ENCODE results near the gene NDUFV3. TPM values are rescaled to one million over a fixed set of nuclear protein-coding genes. Genes with fewer than 3 reads are reported as not detected.

The NDUFV3 gene
- polyA plus RNA-seq, 3 donors = 33.0 to 50.5 (median 43.4) TPM

DNA sequence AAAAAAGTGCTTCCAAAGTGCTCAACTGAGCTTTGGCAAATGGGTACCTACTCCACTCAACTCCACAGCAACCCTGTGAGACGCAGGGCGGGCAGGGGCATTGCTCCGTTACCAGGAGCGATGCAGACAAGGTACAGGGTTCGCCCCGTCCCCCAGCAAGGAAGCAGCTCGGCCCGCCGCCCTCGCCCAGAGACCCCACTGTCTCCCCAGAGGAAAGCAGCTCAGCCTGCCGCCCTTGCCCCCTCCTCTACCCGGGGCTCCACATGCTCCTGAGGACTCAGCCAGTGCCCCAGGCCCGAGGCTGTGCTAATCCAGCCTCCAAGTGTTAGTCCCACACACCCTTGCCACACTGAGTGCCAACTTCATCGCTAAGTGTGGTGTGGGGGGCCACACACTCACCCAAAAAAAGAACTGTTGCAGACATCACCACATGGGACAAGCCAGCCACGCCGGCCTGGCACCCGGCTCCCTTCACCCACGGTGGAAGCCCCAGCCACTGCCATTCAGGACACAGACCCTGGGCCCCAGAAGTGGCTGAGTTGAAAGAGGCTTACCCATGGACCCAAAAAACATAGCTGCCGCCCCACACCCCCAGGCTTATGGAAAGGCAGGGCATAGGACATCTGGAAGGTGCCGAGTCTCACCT, 40.1 kb upstream of the NDUFV3 start:
- no peak for DNase-seq (ENCODE audit: extremely low read depth in 1 of 11, low read depth in 9 of 11, low spot score in 4 of 11)

DNA sequence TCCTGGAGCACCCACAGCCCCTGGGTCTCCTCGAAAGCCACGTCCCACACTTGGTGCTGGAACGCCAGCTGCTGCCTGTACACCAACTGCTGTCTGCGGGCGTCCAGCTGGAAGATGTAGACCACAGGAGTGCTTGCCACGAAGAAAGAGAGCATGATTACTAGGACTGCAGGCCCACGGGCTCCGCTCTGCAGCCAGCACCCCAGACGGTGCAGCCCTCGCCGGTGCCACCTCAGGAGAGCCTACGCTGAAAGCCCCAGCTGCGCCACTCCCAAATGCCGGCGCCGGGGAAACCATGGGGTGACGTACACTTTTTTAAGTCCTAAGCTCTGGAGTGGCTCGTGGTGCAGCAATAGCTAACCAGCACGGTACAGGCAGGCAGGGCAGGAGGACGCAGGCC, 39.5 kb upstream of the NDUFV3 start:
- DNase-seq (ENCODE audit: extremely low read depth in 1 of 11, low read depth in 9 of 11, low spot score in 4 of 11) = no peak

- no peak for DNase-seq (ENCODE audit: extremely low read depth in 1 of 11, low read depth in 9 of 11, low spot score in 4 of 11)
Measured at GRCh38 chr21:42854246-42855010, 38.7 kb upstream of the NDUFV3 start.

DNA sequence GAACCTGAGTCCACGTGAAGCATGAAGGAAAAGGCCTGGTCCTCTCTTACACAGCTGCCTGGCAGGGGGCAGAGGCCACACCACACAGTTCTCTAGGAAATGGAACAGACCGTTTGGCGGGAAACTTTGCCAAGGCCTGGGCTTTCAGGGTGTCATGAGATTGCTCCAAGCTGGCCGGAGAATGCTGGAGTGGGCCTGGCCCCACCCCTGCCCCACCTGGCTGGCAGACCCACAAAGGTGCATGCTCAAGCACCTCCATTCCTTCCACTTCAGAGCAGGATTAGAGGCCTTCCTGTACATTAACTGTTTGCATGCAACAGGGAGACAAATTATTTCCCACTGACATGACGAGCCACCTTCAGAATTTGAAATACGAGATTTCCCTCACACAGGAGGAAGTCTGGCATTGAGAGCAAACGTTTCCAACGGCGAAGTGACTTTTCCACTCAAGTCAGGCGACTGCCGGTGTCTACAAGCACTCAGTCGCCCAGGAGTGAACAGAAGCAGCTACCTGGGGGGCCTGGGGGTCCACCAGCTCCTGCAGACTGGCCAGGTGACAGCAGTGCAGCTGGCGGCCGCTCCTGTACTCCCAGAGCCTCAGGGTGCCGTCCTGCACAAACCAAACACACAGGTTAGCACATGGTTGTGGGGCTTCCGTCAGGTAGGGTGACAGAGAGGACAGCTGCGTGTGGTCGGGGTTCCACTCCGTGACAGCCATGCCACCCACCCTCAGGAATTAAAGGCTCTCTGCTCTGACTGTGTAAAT, 37.8 kb upstream of the NDUFV3 start:
- no peak for DNase-seq (ENCODE audit: extremely low read depth in 1 of 11, low read depth in 9 of 11, low spot score in 4 of 11)

DNA sequence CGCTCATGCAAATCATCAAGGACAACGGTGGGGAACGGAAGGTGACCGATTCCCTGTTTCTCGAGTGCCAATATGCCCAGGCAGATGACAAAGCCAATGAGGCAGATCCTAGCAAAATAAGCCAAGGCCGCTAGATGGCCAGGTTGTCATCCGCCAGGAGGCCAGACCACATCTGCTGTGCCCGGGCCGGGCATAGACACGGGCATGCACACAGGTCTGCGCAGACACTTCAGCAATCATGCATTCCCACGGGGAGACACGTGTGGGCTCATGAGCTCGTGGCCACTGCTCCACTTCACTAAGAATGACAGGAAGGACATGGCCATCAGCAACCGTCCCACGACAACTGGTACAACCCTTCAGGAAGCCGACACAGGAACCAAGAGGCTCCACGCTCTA, 37.2 kb upstream of the NDUFV3 start:
- DNase-seq (ENCODE audit: extremely low read depth in 1 of 11, low read depth in 9 of 11, low spot score in 4 of 11) = no peak

GRCh38 chr21:42857216-42857615, 35.9 kb upstream of the NDUFV3 start:
- no peak for DNase-seq (ENCODE audit: extremely low read depth in 1 of 11, low read depth in 9 of 11, low spot score in 4 of 11)

- DNase-seq (ENCODE audit: extremely low read depth in 1 of 11, low read depth in 9 of 11, low spot score in 4 of 11) = no peak
Measured at GRCh38 chr21:42858185-42858847, 34.8 kb upstream of the NDUFV3 start.

DNA sequence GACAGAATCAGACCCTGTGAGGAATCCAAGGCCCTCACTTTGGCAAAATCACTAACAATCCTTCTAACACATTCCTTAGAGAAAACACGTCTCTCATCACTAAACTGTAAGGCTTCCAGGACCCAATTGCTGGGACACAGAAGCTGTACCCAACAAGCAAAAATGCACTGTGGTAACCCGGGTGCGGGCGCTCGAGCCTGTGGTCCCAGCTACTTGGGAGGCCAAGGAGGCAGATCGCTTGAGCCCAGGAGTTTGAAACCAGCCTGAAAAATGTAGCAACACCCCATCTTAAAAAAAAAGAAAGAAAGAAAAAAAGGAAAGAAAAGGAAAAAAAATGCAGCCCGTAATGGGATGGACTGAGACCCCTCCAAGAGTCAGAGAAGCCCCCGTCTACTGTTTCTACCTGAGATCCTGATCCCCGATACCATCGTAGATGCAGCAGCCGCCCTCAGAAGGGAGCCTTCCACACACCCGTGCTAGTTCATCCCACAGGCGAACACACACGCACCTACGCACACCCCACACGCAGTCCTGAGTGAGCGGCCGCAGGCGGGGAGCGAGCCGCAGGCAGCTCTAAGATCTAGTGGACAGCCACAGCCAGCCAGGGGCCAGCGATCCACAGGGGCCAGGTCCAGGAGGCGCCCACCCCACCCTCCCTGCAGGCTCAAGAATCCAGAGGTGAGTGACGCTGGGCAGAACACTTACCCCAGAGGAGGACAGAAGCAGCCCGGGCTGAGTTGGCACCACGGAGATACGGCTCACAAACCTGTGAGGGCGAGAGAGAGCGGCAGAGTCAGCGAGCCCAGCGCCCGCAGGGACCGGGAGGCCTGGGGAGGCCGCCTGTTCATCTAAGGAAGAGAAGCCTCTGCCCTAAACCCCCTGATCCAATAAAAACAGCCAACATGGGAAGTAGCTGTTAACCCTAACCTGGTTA, 33.9 kb upstream of the NDUFV3 start:
- no peak for DNase-seq (ENCODE audit: extremely low read depth in 1 of 11, low read depth in 9 of 11, low spot score in 4 of 11)

DNA sequence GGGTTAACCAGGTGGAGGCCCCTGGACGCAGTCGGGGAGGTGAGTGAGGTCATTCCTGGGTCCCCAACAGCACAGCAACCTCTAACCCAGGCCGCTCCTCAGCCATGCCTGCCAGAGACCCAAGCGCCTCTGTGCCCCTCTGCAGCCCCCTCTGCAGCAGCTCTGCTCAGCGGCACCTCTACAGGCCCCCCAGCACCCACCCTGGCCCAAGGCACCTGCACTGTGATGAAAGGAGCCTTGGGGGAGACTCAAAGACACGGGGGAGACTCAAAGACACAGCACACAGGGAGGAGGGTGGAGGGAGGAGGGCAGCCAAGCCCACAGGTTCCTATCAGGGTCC, 33.2 kb upstream of the NDUFV3 start:
- DNase-seq (ENCODE audit: extremely low read depth in 1 of 11, low read depth in 9 of 11, low spot score in 4 of 11) = no peak

DNA sequence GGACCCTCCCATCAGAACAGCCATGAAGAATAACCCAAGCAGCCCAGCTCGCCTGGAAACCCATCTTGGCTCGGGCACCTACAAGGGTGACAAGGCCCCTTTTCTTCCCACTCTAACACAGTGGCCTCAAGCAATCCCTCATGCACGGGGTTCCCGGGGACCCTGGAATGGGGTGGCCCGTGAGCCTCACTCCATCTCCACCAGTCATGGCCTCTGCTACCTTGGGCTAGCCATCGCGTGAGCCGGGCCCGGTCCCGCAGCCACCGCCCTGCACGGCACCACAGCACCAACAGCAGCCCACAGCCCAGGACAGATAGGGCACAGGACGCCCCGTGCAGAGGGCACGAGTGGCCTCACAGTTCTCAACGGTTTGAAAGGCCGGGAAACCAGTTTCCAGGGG, 32.8 kb upstream of the NDUFV3 start:
- DNase-seq (ENCODE audit: extremely low read depth in 1 of 11, low read depth in 9 of 11, low spot score in 4 of 11) = no peak

DNA sequence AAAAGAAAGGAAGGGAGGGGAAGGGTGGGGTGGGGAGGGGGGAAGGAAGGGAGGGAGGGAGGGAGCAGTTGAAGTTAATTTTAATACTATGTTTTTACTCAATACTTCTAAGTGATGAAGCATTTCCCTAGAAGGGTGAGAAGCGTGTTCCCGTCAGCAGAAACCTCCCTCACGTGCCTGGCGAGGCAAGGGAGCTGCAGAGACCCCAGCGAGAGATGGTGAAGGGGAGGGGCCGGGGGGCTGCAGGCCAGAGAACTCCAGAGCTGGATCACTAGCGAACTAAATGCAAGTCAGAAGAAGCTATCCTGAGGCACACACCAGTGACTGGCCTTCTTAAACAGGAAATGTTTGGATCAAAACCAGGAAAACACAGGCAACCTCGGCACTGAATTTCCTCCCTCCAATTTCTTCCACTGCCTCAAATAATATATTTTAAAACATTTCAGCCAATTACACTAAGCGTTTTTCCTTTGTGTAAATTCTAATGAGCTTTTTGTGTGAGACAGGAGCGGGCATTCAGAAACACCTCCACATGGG, 31.7 kb upstream of the NDUFV3 start:
- no peak for DNase-seq (ENCODE audit: extremely low read depth in 1 of 11, low read depth in 9 of 11, low spot score in 4 of 11)

DNA sequence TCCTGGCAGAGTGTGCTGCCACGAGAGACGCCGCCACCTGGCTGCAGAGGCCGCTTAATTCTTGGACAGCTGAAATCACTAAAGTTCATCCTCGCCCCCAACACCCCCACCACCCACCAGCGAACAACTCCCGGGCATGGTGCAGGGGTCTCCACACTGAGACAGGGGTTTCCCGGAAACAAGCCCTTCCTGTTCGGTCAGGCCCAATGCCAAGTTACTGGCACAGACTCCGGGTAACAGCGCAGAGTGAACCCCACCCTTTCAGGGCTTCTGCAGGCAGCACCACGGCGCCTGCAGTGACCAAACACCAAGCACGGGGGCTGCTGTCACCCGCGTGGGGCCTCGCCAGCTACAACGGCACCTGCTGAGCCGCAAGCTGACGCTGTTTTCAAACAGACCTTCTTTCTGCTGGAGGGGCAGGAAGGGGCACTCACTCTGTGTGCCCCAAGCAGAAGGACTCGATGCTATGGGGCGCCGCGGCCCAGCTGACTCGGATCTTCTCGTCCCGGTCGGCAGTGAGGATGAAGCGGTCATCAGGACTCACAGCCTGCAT, 31.2 kb upstream of the NDUFV3 start:
- DNase-seq (ENCODE audit: extremely low read depth in 1 of 11, low read depth in 9 of 11, low spot score in 4 of 11) = no peak

DNA sequence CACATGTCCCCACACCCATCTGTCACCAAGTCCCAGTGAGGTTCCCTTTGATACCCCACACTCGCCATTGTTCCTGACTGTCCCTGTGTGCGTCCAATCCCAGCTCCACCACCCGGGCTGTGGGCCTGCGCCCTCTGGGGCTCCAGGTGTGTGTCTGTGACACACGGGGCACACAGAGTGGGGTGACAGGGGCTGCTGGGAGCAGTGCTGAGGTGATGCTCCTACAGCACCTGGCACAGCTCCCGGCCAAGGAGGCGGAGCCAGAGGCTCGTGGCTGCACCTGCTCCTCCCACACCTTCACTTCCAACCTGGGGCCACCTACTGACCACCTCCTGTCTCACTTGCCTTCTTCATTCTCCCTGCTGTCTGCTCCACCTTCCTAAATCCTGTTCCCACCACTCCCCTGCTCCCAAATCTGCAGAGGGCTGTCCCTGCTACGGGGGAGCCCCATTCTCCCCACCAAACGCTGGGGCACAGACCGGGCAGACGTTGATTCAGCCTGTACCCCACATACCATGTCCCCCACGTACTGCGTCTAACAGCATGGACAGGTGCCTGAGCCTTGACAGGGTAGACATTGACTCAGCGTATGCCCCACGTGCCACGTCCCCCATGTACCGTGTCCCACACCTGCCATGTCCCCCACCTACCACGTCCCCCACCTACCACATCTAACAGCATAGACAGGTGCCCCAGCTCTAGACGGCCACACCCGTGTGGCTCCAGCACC, 30.2 kb upstream of the NDUFV3 start:
- DNase-seq (ENCODE audit: extremely low read depth in 1 of 11, low read depth in 9 of 11, low spot score in 4 of 11) = no peak

DNA sequence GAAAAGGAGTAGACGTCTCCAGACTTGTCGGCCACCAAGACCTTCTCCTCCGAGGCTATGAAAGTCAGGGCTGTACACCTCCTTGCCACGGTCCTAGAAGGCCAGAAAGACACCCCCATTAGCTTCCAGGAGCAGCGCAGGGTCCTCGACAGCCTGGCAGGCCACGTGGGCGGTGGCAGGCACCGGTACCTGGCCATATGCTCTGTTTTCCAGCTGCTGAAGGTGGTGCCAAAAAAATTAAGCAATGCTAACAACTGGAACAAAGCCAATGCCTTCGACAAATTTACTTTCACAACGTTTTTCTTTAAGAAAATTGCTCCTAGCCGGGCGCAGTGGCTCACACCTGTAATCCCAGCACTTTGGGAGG, 29.6 kb upstream of the NDUFV3 start:
- no peak for DNase-seq (ENCODE audit: extremely low read depth in 1 of 11, low read depth in 9 of 11, low spot score in 4 of 11)

- DNase-seq (ENCODE audit: extremely low read depth in 1 of 11, low read depth in 9 of 11, low spot score in 4 of 11) = no peak
Measured at GRCh38 chr21:42864286-42864685, 28.8 kb upstream of the NDUFV3 start.

DNA sequence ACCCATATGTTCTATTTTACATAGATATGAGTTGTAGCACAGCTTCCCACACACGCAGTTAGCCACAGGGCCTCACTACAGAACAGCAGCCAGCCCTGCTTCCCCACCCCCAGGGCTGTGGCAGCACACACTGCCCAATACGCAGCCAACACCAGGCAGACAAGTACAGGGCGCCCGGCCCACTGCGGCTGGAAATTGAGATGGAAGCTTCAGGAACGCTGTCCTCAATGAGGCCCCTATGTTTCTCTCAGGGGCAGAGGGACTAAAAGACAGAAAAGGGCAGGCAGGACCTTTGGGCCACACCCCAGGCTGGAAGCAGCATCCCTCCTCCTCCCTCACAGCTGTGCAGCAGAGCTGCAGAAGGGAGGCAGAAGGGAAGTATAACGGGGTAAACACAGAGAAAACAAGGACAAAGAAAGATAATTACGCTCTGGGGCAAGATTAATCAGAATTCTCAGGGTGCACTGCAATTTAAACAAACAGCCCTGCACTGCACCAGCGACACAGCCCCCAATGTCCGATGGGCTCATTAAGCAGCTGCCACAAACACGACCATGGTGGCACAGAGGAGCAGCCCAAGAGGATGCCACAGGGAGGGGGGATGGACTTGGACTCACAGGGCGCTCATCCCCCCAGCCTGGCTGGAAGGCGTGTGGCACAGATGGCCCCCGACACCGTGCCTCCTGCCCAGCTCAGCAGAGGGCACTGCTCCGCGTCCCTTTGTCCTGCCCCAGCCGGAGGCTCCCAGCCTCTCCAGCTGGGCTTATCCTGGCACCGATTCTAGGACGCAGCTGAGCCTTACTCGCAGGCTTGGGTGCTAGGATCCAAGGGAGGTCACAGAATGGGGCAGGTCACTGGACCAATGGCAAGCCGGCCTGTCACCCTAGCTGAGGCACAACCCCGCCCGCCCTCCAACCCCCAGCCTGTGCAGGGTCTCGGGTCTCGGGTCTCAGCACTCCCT, 28.0 kb upstream of the NDUFV3 start:
- DNase-seq (ENCODE audit: extremely low read depth in 1 of 11, low read depth in 9 of 11, low spot score in 4 of 11) = no peak

DNA sequence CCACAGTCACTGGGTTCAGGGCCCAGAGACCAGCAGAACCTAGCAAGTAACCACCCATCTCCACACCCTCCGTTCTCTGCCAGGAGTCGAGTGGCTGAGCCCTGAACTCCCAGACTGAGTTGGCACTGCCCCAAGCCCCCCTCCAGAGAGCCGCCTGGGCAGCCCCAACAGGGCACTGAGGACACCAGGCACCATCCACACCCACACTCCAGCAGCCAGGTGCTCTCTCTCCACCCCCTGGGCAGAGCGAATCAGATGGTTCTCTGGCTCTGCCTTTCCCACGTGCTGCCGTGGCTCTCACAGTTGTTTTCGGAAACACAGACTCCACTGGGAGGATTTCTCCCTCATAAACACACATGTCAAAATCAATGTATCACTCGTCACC, 27.3 kb upstream of the NDUFV3 start:
- DNase-seq (ENCODE audit: extremely low read depth in 1 of 11, low read depth in 9 of 11, low spot score in 4 of 11) = no peak

All from renal cortex interstitium (tissue), 11 donors.